Activated T-cell treated with anti-CD3 and anti-CD28 coated beads, Interleukin-2, amount 50 U/mL, for 1 hour (primary cell): Measurements from ENCODE around the gene TRIM39.
"Not testable (repeated sequence)": the region's sequence is repeated elsewhere in the genome, so short reads cannot be mapped to it uniquely, and the experiment has no call there.

Experiments
- DNase-seq: peaks from one replicate; pipeline ENCODE4 v3.0.0-alpha.2; 2020

TRIM39 gene

GRCh38 chr6:30326526-30327231 lies at the start of gene TRIM39:
TSS of gene TRIM39 (plus strand) at chr6:30326927. CDS start at chr6:30329318, 2,391 bp downstream.
- peak; percentile 91 for DNase-seq

DNA sequence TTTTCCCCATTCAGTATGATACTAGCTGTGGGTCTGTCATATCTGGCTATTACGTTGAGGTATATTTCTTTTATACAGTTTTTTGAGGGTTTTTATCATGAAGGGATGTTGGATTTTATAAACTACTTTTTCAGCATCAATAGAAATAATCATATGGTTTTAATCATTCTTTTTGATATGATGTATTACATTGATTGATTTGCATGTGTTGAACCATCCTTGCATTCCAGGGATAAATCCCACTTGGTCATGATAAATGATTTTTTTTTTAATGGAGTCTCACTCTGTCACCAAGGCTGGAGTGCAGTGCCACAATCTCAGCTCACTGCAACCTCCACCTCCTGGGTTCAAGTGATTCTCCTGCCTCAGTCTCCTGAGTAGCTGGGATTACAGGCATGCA lies 45.7 kb upstream of the TRIM39 start:
- DNase-seq = not testable (repeated sequence)

- no peak for DNase-seq
Observed at GRCh38 chr6:30282522-30282921, 44.2 kb upstream of the TRIM39 start.

GRCh38 chr6:30283761-30284160 lies 43.0 kb upstream of the TRIM39 start:
- DNase-seq = no peak

- no peak for DNase-seq
Observed at GRCh38 chr6:30287139-30287538, 39.6 kb upstream of the TRIM39 start.

GRCh38 chr6:30295837-30296236 lies 30.9 kb upstream of the TRIM39 start:
- no peak for DNase-seq

DNA sequence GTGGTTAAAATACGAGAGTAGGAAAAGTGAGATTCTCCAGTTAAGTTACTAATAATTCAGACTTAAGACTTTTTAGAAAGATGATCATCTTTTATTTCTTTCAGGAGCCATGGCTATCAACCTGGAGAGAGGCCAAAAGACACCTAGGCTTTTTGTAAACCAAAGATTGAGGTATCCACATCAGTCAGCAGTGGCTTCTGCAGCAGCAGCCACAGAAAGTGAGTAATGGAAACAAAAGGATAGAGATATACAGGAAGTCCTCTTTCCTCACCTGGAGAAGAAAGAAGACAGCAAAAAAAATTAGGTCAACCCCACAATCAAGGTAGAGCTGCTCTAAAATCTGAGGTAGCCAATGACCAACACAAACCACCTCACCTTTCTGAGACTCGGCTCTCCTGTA lies 22.7 kb upstream of the TRIM39 start:
- DNase-seq = no peak

GRCh38 chr6:30311101-30311500 lies 15.6 kb upstream of the TRIM39 start:
- DNase-seq = no peak

DNA sequence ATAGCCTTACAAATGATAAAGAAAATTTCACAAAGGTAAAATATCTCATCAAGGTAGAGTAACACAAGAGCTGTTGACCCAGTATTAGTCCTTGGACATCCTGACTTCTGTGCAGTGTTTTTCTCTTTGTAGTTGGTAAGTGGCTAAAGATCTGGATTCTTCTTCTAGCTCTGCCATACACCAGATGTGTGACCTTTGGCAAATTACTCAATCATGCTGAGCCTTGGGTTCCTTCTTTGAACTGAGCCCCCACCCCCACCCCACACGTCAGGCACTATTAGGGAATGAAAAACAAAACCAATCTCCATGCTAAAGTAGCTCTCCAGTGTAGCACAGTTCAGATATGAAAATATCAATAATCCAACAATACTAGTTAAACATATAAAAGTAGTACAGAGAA lies 15.1 kb upstream of the TRIM39 start:
- no peak for DNase-seq

- DNase-seq = no peak
Observed at GRCh38 chr6:30312266-30312665, 14.5 kb upstream of the TRIM39 start.

- no peak for DNase-seq
Observed at GRCh38 chr6:30312676-30313321, 13.9 kb upstream of the TRIM39 start.

DNA sequence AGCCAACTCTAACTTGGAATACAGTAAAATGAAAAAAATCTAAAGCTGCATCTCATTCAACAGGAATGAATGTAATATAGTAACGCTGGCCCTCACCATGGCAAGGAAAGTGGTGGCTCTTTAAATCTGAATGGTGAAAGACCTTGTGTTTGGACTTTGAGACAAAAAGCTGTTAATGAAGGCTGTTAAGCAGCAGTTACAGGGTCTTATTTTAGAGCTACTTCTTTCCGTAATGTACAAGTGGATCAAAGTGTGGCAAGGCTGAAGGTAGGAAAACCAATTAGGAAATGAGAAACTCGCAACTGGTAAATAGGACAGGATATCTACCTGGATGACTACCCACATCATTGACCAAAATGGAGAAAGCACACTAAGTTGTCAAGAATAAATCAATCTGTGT lies 11.6 kb upstream of the TRIM39 start:
- DNase-seq = no peak

DNA sequence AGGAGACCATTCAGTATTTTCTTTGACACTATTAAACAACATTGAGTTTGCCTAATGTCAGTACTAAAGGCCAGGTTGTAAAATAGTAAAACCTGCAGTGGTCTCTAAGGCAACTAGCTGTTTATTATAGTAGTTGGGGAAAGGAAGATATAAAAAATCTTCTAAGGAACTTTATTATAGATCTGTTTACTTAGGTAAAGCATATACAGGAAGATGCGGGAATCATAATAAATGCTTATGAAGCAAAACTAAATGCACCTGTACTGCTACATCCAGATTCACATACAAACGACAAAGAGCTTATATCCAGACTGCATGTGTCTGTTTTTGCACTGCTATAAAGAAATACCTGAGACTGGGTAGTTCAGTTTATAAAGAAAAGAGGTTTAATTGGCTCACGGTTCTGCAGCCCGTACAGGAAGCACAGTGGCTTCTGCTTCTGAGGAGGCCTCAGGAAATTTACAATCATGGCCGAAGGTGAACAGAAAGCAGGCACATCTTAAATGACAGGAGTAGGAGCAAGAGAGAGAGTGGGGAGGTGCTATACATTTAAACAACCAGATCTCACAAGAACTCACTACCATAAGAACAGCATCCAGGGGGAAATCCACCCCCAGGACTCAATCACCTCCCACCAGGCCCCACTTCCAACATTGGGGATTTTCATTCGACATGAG lies 8.7 kb upstream of the TRIM39 start:
- DNase-seq = no peak

GRCh38 chr6:30319146-30319835 lies 7.4 kb upstream of the TRIM39 start:
- DNase-seq = no peak

- DNase-seq = no peak
Observed at GRCh38 chr6:30321692-30322388, 4.9 kb upstream of the TRIM39 start.

GRCh38 chr6:30322527-30323501 lies 3.9 kb upstream of the TRIM39 start:
- no peak for DNase-seq

DNA sequence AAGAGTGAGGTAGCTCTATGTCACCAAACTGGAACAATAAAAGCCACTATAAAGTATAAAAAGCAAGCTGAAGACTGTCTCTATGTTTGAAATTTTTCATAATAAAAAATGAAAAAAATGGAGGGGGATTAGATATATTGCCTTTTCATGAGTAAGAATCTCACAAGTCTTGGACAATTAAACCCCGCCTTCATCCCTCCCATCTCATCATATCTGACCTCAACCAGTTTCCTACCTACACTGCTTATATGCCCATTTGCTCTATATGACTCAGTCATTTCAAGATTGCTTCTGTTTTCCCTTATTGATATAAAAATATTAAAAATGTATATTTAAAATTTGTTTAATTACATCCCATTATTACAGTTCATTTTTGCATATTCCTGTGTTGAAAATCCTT lies 2.9 kb upstream of the TRIM39 start:
- no peak for DNase-seq

DNA sequence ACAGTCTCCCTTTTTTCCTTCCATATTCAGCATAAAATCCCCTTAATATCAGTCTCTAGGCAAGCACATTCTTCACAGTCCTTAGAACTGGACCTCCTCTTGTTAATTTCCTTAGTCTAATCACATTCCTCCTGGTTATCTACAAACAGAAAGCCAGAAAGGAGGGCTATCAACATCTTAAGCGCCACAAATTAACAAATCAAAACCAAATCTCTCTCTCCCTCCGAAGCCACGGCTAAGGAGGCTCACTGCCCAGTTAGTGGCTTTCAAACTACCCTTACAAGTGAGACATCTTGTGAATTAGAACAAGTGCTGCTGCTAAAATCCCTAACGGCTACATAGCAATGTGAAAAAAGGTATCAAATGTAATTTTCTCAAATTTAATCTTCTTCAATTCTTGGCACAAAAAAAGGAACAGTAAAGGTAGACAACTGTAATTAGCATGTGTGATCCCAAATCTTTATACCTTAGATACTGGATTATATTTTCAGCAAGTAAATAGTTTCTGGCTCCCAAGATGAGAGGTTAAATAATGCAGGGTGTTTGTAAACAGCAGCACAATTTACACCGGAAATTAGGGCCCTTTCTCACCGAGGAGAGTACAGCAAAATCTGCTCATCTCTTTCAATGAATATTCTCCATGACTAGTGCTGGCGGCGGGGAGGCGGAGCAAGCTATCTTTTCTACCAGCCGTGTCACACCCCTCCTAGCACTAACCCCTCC lies 1.4 kb upstream of the TRIM39 start:
- no peak for DNase-seq

- DNase-seq = peak; percentile 79
Observed at GRCh38 chr6:30325873-30326525, 728 bp upstream of the TRIM39 start.

DNA sequence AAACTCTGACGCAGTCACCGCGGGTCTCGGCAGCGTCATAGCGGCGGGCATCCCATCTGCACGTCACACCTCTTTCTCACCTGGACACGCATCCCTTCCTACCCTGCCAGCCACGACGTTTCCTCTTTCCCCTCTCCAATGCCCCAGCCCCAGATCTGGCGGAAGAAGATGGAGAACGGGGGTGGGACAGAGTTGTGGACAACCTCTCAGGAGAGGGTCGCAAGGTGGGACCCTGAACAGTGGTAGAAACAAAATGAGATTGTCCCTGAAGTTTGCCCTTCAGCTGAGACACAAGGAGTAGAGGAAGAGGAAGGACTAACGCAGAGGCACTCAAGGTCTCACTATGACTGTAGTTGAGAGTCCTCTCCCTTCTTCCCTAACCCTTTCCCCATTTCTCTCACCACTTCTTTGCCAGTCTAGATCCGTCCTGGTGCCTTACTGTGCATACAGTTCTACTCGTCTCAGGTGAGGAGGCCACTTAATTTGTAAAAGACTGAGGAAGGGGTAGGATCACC lies 562 bp downstream of the TRIM39 start:
- DNase-seq = no peak
